Uterus (tissue), 4 donors: ENCODE data around the gene INPP5A. TPM values are rescaled to one million over a fixed set of nuclear protein-coding genes. Genes with fewer than 3 reads are reported as not detected.
A peak's percentile ranks its signal among the peaks of the same experiment; 100 is the strongest.

Experiments
- DNase-seq, 2 donors: peaks; one replicate each; pipeline ENCODE4 v3.0.0-alpha.2; 2019 to 2020
- H3K27ac ChIP-seq, 2 donors: fragments of 200-600 bp; sonication (generic); 1 replicate in 1 of 2; 2 replicates in 1 of 2; pipeline ENCODE4 v1.5.1; 2016 to 2018
- H3K27me3 ChIP-seq, 2 donors: fragments of 200-600 bp; sonication (generic); one replicate each; pipeline ENCODE4 v1.5.1; 2018 to 2019; ENCODE audit warnings: control low read depth in 1 of 2
- H3K36me3 ChIP-seq, 2 donors: fragments of 200-600 bp; sonication (generic); one replicate each; pipeline ENCODE4 v1.5.1; 2019; ENCODE audit warnings: control low read depth in 1 of 2
- H3K4me1 ChIP-seq, 2 donors: fragments of 200-600 bp; sonication (generic); one replicate each; pipeline ENCODE4 v1.5.1; 2018 to 2019; ENCODE audit warnings: control low read depth in 1 of 2
- H3K4me3 ChIP-seq, 2 donors: fragments of 200-600 bp; sonication (generic); 1 replicate in 1 of 2; 2 replicates in 1 of 2; pipeline ENCODE4 v1.5.1; 2018 to 2019; ENCODE audit warnings: mild to moderate bottlenecking in 1 of 2
- H3K9me3 ChIP-seq, 2 donors: fragments of 200-600 bp; sonication (generic); one replicate each; pipeline ENCODE4 v1.5.1; 2019; ENCODE audit warnings: control low read depth in 1 of 2
- POLR2A ChIP-seq, 2 donors: fragments of 450-650 bp; IDR thresholded peaks; one replicate each; pipeline ENCODE4 v1.6.1; 2016; ENCODE audit warnings: antibody characterized with exemption in 2 of 2, mild to moderate bottlenecking in 1 of 2, moderate library complexity in 1 of 2
- intact Hi-C: fragments of 100-400 bp; cut with DNase I; formaldehyde crosslinking; loops from one replicate; pipeline ENCODE4 v1.15.1; 2023; ENCODE audit warnings: low total_unique reads
- total RNA-seq, 4 donors: library from RNA; depleted of rRNA in 3 of 4; stranded (reverse); fragments of >200 nt in 3 of 4; gene quantifications; one replicate each; pipeline versions ENCODE4 v1.1.0 to v1.2.4, GENCODE V29; 2014 to 2023
- TF ChIP-seq, protein P1 (sequence below), 4 experiments: fragments of 200-600 bp in 2 of 4; fragments of 450-650 bp in 2 of 4; sonication (generic) in 2 of 4; IDR thresholded peaks; one replicate each; pipeline ENCODE4 v1.5.1; 2016 to 2019; ENCODE audit warnings: antibody characterized with exemption in 4 of 4, mild to moderate bottlenecking in 2 of 4, moderate library complexity in 1 of 4
- donor health status: DM: yes; HTN: yes; CAD: no.

Gene INPP5A
- total RNA-seq, 4 donors from 2014 or later = 22.5 to 160 (median 93.2) TPM

- DNase-seq = no peak
These were observed 137.6 kb downstream of the INPP5A start for GRCh38 chr10:132675031-132675740.

GRCh38 chr10:132676193-132676891, 138.8 kb downstream of the INPP5A start:
- H3K27ac ChIP-seq = no peak overlapping the region
- intact Hi-C loops = no loop called here
- no peak for DNase-seq
- TF ChIP-seq POLR2A (IDR thresholded peaks at IDR 0.05) = no peak
- TF ChIP-seq, protein P1, sequence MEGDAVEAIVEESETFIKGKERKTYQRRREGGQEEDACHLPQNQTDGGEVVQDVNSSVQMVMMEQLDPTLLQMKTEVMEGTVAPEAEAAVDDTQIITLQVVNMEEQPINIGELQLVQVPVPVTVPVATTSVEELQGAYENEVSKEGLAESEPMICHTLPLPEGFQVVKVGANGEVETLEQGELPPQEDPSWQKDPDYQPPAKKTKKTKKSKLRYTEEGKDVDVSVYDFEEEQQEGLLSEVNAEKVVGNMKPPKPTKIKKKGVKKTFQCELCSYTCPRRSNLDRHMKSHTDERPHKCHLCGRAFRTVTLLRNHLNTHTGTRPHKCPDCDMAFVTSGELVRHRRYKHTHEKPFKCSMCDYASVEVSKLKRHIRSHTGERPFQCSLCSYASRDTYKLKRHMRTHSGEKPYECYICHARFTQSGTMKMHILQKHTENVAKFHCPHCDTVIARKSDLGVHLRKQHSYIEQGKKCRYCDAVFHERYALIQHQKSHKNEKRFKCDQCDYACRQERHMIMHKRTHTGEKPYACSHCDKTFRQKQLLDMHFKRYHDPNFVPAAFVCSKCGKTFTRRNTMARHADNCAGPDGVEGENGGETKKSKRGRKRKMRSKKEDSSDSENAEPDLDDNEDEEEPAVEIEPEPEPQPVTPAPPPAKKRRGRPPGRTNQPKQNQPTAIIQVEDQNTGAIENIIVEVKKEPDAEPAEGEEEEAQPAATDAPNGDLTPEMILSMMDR (IDR thresholded peaks at IDR 0.05) = no peak
- no peaks in the 10 kb centered on the region for H3K9me3 ChIP-seq
- H3K4me3 ChIP-seq = no peak overlapping the region
- no peaks in the 10 kb centered on the region for H3K4me1 ChIP-seq
- no peaks in the 10 kb centered on the region for H3K27me3 ChIP-seq
- H3K36me3 ChIP-seq = no peaks in the 10 kb centered on the region

More at GRCh38 chr10:132675031-132675740, 137.6 kb downstream of the INPP5A start:
- no peak overlapping the region for H3K27ac ChIP-seq
- no peak overlapping the region for H3K4me3 ChIP-seq
- no peaks in the 10 kb centered on the region for H3K4me1 ChIP-seq
- TF ChIP-seq, protein P1 (IDR thresholded peaks at IDR 0.05) = no peak
- no peak for TF ChIP-seq POLR2A (IDR thresholded peaks at IDR 0.05)
- H3K9me3 ChIP-seq = no peaks in the 10 kb centered on the region
- intact Hi-C loops = no loop called here
- no peaks in the 10 kb centered on the region for H3K27me3 ChIP-seq
- H3K36me3 ChIP-seq = no peaks in the 10 kb centered on the region

DNA sequence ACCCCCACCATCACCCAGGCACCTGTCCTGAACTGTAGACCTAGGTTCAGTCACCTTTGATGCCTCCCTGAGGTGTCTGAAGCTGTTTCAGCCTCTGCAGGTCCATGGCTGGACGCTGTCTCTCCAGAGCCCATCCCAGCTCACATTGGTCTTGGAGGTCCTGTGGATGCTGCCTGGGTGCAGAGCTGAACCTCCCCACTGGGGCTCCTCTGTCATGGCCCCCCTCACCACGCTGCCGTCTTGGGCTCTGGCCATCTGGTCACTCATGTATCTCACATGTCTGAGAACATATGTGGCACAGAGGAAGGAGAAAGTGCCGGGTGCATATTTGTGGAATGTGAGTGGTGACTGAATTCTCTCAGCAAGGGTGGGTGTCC, 139.5 kb downstream of the INPP5A start:
- Histone ChIP-seq H3K4me3 (no peak overlapping the region), H3K27ac (no peak overlapping the region), H3K4me1 (no peaks in the 10 kb centered on the region), H3K36me3 (no peaks in the 10 kb centered on the region), H3K27me3 (no peaks in the 10 kb centered on the region), H3K9me3 (no peaks in the 10 kb centered on the region)
- DNase-seq = peak in 1 of 2 donors; percentile 13
- intact Hi-C loops = no loop called here
- TF ChIP-seq, protein P1 (IDR thresholded peaks at IDR 0.05) = no peak
- no peak for TF ChIP-seq POLR2A (IDR thresholded peaks at IDR 0.05)

DNA sequence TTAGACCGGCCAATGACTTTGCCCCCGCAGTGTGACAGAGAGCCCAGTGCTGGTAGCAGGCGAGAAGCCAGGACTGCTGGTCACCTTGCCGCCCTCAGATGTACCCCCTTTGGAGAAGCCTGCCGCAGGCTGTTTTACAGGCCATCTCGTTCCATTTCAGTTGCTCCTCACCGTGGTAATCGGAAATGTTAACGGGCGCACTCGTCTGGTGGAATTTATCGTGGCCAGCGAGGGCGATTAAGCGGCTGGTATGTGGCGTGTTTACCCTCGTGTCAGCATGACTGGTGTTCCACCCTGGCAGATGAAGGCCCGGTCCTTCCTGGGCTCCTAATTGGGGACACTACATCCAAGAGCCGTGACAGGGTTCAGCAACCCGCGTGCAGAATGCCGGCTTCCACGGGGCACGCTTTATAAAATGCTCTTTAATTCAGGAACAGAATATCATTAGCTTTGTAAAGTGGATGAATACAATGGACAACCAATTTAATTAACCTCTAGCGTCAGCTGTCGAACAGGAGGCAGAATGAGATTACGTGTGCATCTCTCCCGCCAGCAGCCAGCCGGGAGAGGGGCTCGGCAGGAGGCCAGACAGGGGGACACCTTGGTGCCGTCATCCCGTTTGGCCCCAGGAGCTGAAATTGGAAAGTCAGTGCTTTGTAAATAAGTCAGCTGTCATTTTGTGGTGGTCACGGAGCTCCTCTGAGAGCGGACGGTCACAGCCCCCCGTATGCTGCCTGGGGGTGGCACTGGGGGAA, 140.1 kb downstream of the INPP5A start:
- TF ChIP-seq POLR2A (IDR thresholded peaks at IDR 0.05) = no peak
- TF ChIP-seq, protein P1 (IDR thresholded peaks at IDR 0.05) = no peak
- peak; percentile 9 to 10 for DNase-seq
- intact Hi-C loops = no loop called here
- Histone ChIP-seq H3K4me3 (no peak overlapping the region), H3K4me1 (no peaks in the 10 kb centered on the region), H3K27ac (no peak overlapping the region), H3K27me3 (no peaks in the 10 kb centered on the region), H3K9me3 (no peaks in the 10 kb centered on the region), H3K36me3 (no peaks in the 10 kb centered on the region)
